Activated naive CD4-positive, alpha-beta T cell treated with Interleukin-2 at 50 U/mL for 16 hours (primary cell): ENCODE data around the gene DPH7.
"Not testable (repeated sequence)": the region's sequence is repeated elsewhere in the genome, so short reads cannot be mapped to it uniquely, and the experiment has no call there.

Experiments
- DNase-seq: peaks from one replicate; pipeline ENCODE4 v3.0.0-alpha.2; 2020

Gene DPH7

GRCh38 chr9:137578518-137579258 lies at the start of gene DPH7:
Gene DPH7 (minus strand): TSS chr9:137578925. CDS start chr9:137578777, 148 bp downstream.
- peak; percentile 98 for DNase-seq

GRCh38 chr9:137627406-137627805 lies 48.7 kb upstream of the DPH7 start:
- not testable (repeated sequence) for DNase-seq

DNA sequence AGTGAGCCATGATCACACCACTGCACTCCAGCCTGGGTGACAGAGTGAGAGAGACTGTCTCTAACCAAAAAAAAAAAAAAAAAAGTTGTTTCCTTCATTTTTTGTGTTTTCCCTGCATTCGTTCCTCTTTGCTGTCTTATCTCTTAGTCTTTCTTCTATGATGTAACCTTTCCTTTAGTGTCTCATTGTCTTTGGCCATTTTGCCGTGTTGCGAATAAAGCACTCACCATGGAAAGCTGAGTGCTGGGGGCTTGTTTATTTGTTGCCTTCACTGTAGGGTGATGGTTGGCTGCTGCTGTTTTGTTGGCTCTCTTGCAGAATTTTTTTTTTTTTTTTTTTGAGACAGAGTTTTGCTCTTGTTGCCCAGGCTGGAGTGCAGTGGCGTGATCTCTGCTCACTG lies 47.7 kb upstream of the DPH7 start:
- no peak for DNase-seq

- not testable (repeated sequence) for DNase-seq
Measured at GRCh38 chr9:137622211-137622610, 43.5 kb upstream of the DPH7 start.

DNA sequence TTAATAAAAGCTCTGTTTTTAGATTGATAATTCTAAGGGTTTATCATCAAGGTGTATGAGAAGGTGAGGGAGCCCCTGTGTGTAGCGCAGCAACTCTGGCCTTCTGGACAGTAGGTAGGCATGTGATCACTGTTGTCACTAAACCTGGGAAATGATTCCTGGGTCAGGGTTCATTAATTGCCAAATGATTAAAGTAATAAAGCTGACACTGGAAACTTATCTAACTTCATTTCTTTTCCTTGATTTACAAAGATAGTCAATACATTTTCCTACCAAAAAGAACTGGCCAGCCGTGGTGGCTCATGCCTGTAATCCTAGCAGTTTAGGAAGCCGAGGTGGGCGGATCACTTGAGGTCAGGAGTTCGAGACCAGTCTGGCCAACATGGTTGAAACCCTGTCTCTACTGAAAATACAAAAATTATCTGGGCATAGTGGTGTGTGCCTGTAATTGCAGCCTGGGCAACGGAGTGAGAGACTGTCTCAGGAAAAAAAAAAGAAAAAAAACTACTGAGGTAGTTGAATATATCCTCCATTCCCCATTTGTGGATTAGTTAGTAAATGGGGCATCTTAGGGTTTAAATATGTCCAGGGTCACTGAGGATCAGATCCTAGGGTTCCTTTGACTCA lies 42.5 kb upstream of the DPH7 start:
- no peak for DNase-seq

DNA sequence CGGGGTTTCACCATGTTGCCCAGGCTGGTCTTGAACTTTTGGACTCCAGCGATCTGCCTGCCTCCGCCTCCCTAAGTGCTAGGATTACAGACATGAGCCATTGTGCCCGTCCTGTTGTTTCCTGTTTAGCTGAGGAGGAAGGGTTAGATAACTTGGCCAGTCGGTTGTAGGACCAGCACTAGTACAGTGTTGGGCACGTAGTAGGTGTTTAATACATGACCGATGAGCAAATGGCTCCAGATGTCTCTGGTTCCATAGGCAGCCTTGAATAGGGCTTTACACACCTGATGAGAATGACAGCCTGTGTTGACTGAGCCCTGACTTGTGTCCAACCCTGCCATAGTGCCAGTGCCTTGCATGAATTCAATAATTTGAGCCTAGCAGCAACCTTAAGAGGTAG lies 41.9 kb upstream of the DPH7 start:
- DNase-seq = no peak

DNA sequence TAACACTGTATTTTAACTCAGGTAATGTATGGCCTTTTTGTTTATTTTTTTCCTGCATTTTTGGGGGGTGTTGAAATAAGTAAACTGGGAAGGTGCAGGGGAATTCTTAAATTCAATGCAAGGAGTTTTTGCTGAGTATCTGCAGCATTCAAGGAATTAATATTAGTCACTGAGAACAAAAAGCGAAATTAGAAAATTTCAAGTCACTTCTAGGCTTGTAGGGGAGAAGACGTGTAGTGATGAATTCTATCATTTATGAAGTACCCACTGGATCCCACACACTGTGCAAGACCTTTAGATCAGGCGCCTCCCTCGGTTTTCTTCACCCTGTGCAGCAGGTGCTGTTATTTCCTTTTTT lies 41.3 kb upstream of the DPH7 start:
- DNase-seq = no peak

DNA sequence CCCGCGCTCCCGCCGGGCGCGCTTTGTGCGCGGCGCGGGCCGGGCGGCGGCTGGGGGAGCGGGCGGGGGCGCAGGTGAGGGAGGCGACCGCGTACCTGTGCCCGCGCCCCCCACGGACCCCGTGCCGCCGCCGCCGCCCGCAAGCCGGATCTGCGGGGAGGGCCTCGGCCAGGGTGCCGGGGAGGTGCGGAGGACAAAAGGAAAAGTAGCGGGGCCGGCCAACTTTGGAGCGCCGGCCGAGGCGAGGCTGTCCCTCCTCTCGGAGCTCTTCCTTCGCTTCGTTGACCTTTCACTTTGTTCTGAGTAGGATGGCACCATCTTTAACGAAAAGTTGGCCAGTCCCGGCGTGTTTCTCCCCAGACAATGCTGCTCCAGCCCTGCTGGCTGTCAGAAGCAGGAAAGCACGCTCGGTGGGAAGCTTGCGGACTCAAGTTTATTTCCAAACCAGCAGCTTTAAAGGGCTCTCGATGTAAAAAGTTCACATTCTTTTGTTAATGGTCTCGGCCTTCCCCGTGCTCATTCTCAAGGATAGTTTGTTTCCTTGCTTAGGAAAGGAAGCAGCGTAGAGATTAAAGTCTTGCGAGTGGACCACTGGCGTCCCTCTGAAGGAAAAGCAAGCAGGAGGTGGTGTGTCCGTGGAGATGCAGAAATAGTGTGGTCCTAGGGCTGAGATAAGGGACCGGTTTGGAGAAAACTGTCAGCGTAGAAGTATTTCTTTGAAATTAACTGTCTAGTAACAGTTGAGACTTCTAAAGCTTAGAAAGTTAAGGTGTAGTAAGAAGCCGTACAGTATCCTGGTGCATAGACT lies 40.7 kb upstream of the DPH7 start:
- DNase-seq = peak; percentile 35

DNA sequence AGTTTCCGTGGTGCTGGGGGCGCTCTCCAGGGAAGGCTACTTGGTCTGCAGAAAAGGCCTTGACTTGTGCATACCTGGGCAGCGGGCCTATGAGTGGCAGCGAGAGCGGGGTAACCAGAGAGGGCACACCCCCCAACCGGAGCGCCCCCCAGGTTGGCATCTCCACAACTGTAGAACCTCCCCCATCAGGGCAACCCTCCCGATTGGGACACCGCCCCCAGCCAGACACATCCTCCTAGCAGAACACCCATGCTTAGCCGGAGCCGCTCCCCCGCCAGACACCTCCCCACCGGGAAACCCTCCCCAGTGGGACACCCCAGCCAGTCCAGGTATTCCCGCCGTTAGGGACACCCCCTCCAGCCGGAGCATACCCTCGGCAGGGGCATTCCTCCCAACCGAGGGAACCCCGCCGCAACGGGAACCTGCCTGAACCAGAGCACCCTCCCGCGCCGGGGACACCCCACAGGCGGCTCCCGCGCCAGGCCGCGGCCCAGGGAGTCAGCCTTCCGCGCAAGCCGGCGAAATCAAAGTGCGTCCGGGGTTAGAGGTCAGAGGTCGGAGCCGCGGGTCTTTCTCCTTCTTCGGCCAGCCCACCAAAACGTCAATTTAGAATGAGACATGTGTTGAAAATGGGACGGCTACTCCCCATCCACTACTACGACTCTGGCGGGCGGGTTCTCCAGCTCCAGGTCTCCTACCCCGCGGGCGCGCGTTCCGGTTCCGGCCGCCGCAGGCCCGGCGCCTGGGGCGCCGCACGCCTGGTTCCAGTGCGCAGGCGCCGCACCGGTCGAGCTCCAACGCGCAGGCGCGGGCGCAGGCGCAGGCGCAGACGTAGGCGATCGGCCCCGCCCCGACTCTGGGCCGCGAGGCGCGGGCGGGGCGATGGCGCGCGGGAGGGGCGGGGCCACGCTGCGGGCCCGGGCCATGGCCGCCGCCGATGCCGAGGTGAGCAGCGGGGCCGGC lies 39.7 kb upstream of the DPH7 start, which contains the start of gene EHMT1:
TSS of gene EHMT1 (plus strand) at position 901 of the 963 bp plus-strand sequence. CDS start at position 925, 24 bp downstream.
- DNase-seq = peak; percentile 90

DNA sequence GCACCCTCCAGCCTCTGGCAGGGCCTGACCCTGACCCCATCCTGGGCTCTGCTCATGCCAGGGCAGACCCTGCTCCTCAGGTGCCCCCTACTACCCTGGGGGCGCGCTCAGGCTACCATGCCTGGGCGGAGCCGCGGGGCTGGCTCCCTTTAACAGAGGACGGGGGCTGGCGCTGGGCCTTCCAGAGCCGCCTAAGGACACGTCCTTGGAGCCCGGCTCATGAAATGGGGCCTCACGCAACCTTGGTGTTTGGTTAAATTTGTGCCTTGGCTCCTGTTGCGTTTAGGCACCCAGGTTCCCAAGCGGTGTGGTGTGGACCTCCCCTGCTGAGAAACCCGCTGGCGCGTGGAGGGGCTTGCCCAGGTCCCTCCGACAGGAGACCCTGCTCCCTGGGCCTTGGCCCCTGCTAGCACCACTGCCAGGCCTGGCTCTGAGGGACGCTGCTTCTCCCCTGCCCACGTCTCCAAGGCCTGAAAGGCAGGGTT lies 36.7 kb upstream of the DPH7 start:
- no peak for DNase-seq

DNA sequence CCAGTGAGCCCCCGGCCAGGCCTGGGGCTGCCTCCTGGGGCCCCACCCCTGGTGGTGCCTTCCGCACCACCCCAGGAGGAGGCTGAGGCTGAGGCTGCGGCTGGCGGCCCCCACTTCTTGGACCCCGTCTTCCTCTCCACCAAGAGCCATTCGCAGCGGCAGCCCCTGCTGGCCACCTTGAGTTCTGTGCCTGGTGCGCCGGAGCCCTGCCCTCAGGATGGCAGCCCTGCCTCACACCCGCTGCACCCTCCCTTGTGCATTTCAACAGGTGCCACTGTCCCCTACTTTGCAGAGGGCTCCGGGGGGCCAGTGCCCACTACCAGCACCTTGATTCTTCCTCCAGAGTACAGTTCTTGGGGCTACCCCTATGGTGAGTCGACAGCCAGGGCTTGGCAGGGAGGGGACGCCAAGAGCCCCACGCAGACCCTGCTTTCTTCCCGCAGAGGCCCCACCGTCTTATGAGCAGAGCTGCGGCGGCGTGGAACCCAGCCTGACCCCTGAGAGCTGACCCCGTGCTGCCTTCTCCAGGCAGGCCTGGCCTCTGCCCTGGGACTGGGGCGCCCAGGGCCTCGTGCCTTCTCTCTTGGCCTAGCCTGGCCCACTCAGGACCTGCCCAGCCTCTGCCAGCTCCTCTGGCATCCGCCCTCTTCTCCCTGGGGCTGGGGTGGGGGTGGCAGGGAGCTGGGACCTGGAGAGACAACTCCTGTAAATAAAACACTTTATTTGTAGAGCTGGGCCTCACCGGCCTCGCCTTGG lies 36.1 kb upstream of the DPH7 start:
- no peak for DNase-seq

GRCh38 chr9:137613738-137614523 lies 35.2 kb upstream of the DPH7 start:
- no peak for DNase-seq

- DNase-seq = no peak
Measured at GRCh38 chr9:137613259-137613658, 34.5 kb upstream of the DPH7 start.

GRCh38 chr9:137612741-137613142 lies 34.0 kb upstream of the DPH7 start:
- DNase-seq = no peak

DNA sequence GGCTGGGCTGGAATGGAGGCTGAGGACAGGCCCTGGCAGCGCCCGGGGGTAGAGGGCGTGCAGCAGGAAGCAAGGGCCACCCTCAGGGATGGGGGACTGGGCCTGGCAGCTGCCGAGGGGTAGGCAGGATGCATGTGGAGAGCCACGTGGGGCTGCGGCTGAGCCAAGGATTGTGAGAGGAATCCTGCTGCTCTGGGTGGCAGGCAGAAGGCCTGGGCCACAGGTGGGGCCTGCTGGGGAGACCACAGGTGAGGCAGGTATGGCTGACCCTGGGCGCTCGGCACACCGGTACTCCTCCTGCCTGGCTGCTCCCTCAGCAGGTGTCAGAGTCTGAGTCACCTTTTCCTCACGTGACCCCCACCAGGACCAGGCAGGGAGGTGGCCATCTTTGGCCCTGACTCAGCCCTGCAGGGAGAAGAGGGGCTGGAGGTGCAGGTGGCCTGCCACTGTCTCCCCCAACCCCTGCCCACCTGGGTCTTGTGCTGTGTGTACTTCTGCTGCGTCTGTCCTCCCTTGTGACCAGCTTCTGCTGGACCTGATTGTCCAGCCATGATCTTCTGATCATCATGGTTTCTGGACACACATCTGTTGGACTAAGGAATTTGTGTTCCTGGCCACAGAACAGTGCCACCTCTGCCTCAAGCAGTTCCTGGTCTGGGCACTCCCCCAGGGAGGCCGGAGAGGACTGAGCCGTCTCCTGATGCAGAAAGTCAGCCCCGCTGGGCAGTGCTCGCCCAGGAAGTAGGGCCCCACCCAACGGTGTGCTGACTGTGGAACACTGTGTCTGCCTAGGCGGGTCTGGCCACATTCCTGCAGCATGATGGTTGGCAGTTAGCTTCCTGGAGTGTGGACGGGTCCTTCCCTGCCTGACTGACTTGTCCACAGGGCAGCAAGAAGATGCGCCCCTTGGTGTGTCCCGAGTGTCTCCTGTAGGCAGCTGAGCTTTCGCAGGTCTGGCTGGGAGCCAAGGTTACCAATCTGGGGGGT lies 33.2 kb upstream of the DPH7 start:
- peak; percentile 54 for DNase-seq

DNA sequence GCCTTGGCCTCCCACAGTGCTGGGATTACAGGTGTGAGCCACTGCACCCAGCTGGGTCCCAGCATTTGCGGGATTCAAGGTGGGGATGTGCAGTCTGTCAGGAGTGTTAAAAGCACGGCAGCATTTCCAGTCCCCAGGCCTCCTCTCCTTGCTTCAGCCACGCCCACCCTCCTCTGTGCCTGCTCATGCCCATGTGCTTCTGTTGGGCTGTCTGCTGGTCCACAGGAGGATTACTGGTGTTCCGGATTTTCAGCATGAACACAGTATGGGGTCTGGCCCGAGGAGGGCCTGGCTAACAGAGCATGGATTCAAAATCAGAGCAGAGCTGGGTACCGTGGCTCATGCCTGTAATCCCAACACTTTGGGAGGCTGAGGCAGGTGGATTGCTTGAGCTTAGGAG lies 32.2 kb upstream of the DPH7 start:
- DNase-seq = no peak

GRCh38 chr9:137607141-137607857 lies 28.6 kb upstream of the DPH7 start:
- no peak for DNase-seq

DNA sequence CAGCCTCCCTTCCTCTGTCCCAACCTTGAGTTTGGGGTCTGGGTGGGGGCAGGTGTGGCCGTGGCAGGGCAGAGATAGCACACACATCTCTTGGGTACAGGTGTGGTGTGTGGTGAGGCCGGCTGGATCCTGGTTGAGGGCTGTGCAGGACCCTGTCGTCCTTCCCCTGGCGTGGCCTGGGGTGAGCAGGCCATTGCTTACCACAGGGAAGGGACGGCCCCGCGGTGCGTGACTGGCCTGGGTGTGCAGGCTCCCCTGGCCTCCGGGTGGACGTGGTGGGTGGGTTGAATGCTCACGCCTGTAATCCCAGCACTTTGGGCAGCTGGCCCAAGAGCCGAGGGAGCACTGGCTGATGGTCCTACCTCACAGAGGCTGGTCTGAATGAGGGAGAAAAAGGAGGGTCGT lies 28.0 kb upstream of the DPH7 start:
- DNase-seq = no peak
